ENCODE data around the gene CRYGS. TPM values are rescaled to one million over a fixed set of nuclear protein-coding genes. Genes with fewer than 3 reads are reported as not detected.

Gene CRYGS
- total RNA-seq, 4 donors from 2014 or later, result 0.39 to 3.1 (median 3.1) TPM; not detected in 1

- no peak for ATAC-seq
Observed at GRCh38 chr3:186497608-186498007, 46.6 kb downstream of the CRYGS start.

GRCh38 chr3:186496635-186497034 lies 47.5 kb downstream of the CRYGS start:
- H3K36me3 ChIP-seq, result no peaks in the 10 kb centered on the region
- no peaks in the 10 kb centered on the region for H3K27me3 ChIP-seq
- H3K4me3 ChIP-seq, result no peak overlapping the region
- no peak for TF ChIP-seq CTCF (IDR thresholded peaks at IDR 0.05)
- TF ChIP-seq EP300 (IDR thresholded peaks at IDR 0.05), result no peak
- no peak for TF ChIP-seq POLR2AphosphoS5 (IDR thresholded peaks at IDR 0.05)
- no peak for TF ChIP-seq POLR2A (IDR thresholded peaks at IDR 0.05)
- peaks cover 0 to 23% (median 0%) of the 10 kb centered on the region in 3 donors for H3K4me1 ChIP-seq
- no peak for ATAC-seq
- H3K27ac ChIP-seq, result no peak overlapping the region
- peaks cover 0 to 4% (median 0%) of the 10 kb centered on the region in 3 donors for H3K9me3 ChIP-seq

More at GRCh38 chr3:186497608-186498007, 46.6 kb downstream of the CRYGS start:
- Histone ChIP-seq H3K27me3 (no peaks in the 10 kb centered on the region), H3K9me3 (peaks cover 0 to 4% (median 0%) of the 10 kb centered on the region in 3 donors), H3K36me3 (no peaks in the 10 kb centered on the region), H3K4me1 (peaks cover 0 to 29% (median 0%) of the 10 kb centered on the region in 3 donors), H3K27ac (no peak overlapping the region), H3K4me3 (no peak overlapping the region)
- 81 to 100% methylated on average over 1 to 3 of the region's 4 CpGs for WGBS, 2 donors (ENCODE audit: low coverage in 1 of 2)
- TF ChIP-seq CTCF (IDR thresholded peaks at IDR 0.05) (no peak), POLR2A (IDR thresholded peaks at IDR 0.05) (no peak), EP300 (IDR thresholded peaks at IDR 0.05) (no peak), POLR2AphosphoS5 (IDR thresholded peaks at IDR 0.05) (no peak)

GRCh38 chr3:186496016-186496415 lies 48.2 kb downstream of the CRYGS start:
- TF ChIP-seq POLR2AphosphoS5 (IDR thresholded peaks at IDR 0.05) (no peak), EP300 (IDR thresholded peaks at IDR 0.05) (no peak), CTCF (IDR thresholded peaks at IDR 0.05) (no peak), POLR2A (IDR thresholded peaks at IDR 0.05) (no peak)
- WGBS, 2 donors (ENCODE audit: low coverage in 1 of 2), result 80 to 81% methylated on average over 2 of the region's 3 CpGs

DNA sequence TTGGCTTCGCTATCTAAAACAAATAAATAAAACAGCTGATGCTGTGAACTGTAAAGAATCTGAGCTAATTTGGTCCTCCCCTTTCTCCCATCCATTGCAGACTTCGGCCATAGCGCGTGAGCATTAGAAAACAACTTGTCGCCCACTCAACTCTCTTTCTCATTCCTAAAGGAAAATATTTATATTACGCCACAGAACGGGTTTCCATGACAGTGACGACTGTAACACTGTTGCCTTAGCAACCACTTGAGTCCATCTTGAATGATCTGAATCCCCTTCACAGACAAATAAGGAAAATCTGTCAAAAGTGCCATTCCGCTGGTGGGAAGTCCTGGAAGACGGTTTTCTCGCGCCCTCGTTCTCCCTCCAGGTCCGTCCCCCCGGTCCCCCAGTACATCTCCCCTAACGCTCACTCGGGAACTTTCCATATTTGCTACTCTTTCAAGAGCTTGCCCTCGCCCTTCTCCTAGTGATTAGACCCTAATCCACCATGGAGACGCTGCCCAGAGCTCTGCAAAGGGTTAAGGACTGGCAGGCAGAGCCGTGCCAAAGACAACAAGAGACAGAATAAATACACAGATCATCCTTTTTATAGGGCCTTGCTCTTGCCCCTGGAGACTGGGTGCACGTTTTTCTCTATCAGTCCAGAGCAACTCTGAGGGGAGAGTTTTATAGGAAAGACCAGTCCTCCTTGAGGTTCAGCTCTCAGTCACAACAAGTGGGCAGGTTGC lies 50.5 kb downstream of the CRYGS start:
- Histone ChIP-seq H3K4me1 (peaks cover 0 to 23% (median 0%) of the 10 kb centered on the region in 3 donors), H3K36me3 (no peaks in the 10 kb centered on the region), H3K4me3 (no peak overlapping the region), H3K9me3 (no peaks in the 10 kb centered on the region), H3K27me3 (no peaks in the 10 kb centered on the region), H3K27ac (peak overlapping the region in 1 of 4 donors; percentile 8)
- ATAC-seq, result no peak
- WGBS, 2 donors (ENCODE audit: low coverage in 1 of 2), result 56 to 66% methylated on average over 11 to 19 of the region's 21 CpGs
- TF ChIP-seq POLR2A (IDR thresholded peaks at IDR 0.05) (no peak), CTCF (IDR thresholded peaks at IDR 0.05) (no peak), POLR2AphosphoS5 (IDR thresholded peaks at IDR 0.05) (no peak)

More at GRCh38 chr3:186496016-186496415, 48.2 kb downstream of the CRYGS start:
- H3K9me3 ChIP-seq, result peaks cover 0 to 4% (median 0%) of the 10 kb centered on the region in 3 donors
- no peak for ATAC-seq
- peaks cover 0 to 23% (median 0%) of the 10 kb centered on the region in 3 donors for H3K4me1 ChIP-seq
- H3K27ac ChIP-seq, result peak overlapping the region in 1 of 4 donors; percentile 18
- H3K4me3 ChIP-seq, result no peak overlapping the region
- no peaks in the 10 kb centered on the region for H3K36me3 ChIP-seq
- no peaks in the 10 kb centered on the region for H3K27me3 ChIP-seq

All from gastroesophageal sphincter (tissue), 4 donors.